KBM-7 (cell line): ENCODE measurements around the gene BNC2.
"Not testable (repeated sequence)": the region's sequence is repeated elsewhere in the genome, so short reads cannot be mapped to it uniquely, and the experiment has no call there.

ENCODE experiments used
- DNase-seq: peaks from one replicate; pipeline ENCODE4 v3.0.0-alpha.2; 2015
- in situ Hi-C: fragments of 300-500 bp; cut with MboI; formaldehyde crosslinking; loops from 2 replicates; pipeline ENCODE4 v1.14.3; 2020; ENCODE audit warnings: low sequenced_read_pairs, low pct_unique_long_range_greater_than_20kb, mixed read lengths

BNC2 gene

GRCh38 chr9:16459421-16460148 is 410.9 kb downstream of the BNC2 start:
- no peak for DNase-seq
- in situ Hi-C loops, result no loop called here

- DNase-seq, result no peak
- in situ Hi-C loops, result no loop called here
These were observed 411.6 kb downstream of the BNC2 start for GRCh38 chr9:16458696-16459420.

GRCh38 chr9:16455842-16456241 is 414.6 kb downstream of the BNC2 start:
- in situ Hi-C loops, result no loop called here
- no peak for DNase-seq

- DNase-seq, result no peak
- in situ Hi-C loops, result no loop called here
These were observed 417.1 kb downstream of the BNC2 start for GRCh38 chr9:16453390-16453789.

GRCh38 chr9:16450578-16450977 is 419.9 kb downstream of the BNC2 start:
- no peak for DNase-seq
- in situ Hi-C loops, result no loop called here

GRCh38 chr9:16450043-16450442 is 420.4 kb downstream of the BNC2 start:
- DNase-seq, result no peak
- in situ Hi-C loops, result no loop called here

GRCh38 chr9:16449076-16449730 is 421.3 kb downstream of the BNC2 start:
- in situ Hi-C loops, result no loop called here
- no peak for DNase-seq

- DNase-seq, result no peak
- in situ Hi-C loops, result no loop called here
These were observed 422.5 kb downstream of the BNC2 start for GRCh38 chr9:16447946-16448345.

- DNase-seq, result no peak
- in situ Hi-C loops, result no loop called here
These were observed 423.8 kb downstream of the BNC2 start for GRCh38 chr9:16446636-16447035.

- in situ Hi-C loops, result no loop called here
- no peak for DNase-seq
These were observed 425.1 kb downstream of the BNC2 start for GRCh38 chr9:16445141-16445920.

- no peak for DNase-seq
- in situ Hi-C loops, result no loop called here
These were observed 427.8 kb downstream of the BNC2 start for GRCh38 chr9:16442622-16443021.

- DNase-seq, result no peak
- in situ Hi-C loops, result no loop called here
These were observed 428.7 kb downstream of the BNC2 start for GRCh38 chr9:16441791-16442190.

- in situ Hi-C loops, DNase-seq: not testable (repeated sequence)
These were observed 431.6 kb downstream of the BNC2 start for GRCh38 chr9:16438831-16439230.

- DNase-seq, result no peak
- in situ Hi-C loops, result no loop called here
These were observed 433.9 kb downstream of the BNC2 start for GRCh38 chr9:16436545-16436944.

GRCh38 chr9:16434526-16434925 is 435.9 kb downstream of the BNC2 start:
- in situ Hi-C loops, result no loop called here
- DNase-seq, result no peak

- in situ Hi-C loops, result no loop called here
- DNase-seq, result no peak
These were observed 437.0 kb downstream of the BNC2 start for GRCh38 chr9:16433494-16433893.

GRCh38 chr9:16431666-16432392 is 438.6 kb downstream of the BNC2 start:
- in situ Hi-C loops, result no loop called here
- DNase-seq, result no peak

- DNase-seq, result no peak
- in situ Hi-C loops, result no loop called here
These were observed 440.8 kb downstream of the BNC2 start for GRCh38 chr9:16429671-16430070.

GRCh38 chr9:16427873-16428427 is 442.5 kb downstream of the BNC2 start:
- in situ Hi-C loops, result no loop called here
- no peak for DNase-seq
